Uterus (tissue), 4 donors: Measurements from ENCODE around the gene ZNF423. TPM values are rescaled to one million over a fixed set of nuclear protein-coding genes. Genes with fewer than 3 reads are reported as not detected.

Source experiments
- DNase-seq, 2 donors: peaks; one replicate each; pipeline ENCODE4 v3.0.0-alpha.2; 2019 to 2020
- H3K27ac ChIP-seq, 2 donors: fragments of 200-600 bp; sonication (generic); 1 replicate in 1 of 2; 2 replicates in 1 of 2; pipeline ENCODE4 v1.5.1; 2016 to 2018
- H3K27me3 ChIP-seq, 2 donors: fragments of 200-600 bp; sonication (generic); one replicate each; pipeline ENCODE4 v1.5.1; 2018 to 2019; ENCODE audit warnings: control low read depth in 1 of 2
- H3K36me3 ChIP-seq, 2 donors: fragments of 200-600 bp; sonication (generic); one replicate each; pipeline ENCODE4 v1.5.1; 2019; ENCODE audit warnings: control low read depth in 1 of 2
- H3K4me1 ChIP-seq, 2 donors: fragments of 200-600 bp; sonication (generic); one replicate each; pipeline ENCODE4 v1.5.1; 2018 to 2019; ENCODE audit warnings: control low read depth in 1 of 2
- H3K4me3 ChIP-seq, 2 donors: fragments of 200-600 bp; sonication (generic); 1 replicate in 1 of 2; 2 replicates in 1 of 2; pipeline ENCODE4 v1.5.1; 2018 to 2019; ENCODE audit warnings: mild to moderate bottlenecking in 1 of 2
- H3K9me3 ChIP-seq, 2 donors: fragments of 200-600 bp; sonication (generic); one replicate each; pipeline ENCODE4 v1.5.1; 2019; ENCODE audit warnings: control low read depth in 1 of 2
- POLR2A ChIP-seq, 2 donors: fragments of 450-650 bp; IDR thresholded peaks; one replicate each; pipeline ENCODE4 v1.6.1; 2016; ENCODE audit warnings: antibody characterized with exemption in 2 of 2, mild to moderate bottlenecking in 1 of 2, moderate library complexity in 1 of 2
- intact Hi-C: fragments of 100-400 bp; cut with DNase I; formaldehyde crosslinking; loops from one replicate; pipeline ENCODE4 v1.15.1; 2023; ENCODE audit warnings: low total_unique reads
- total RNA-seq, 4 donors: library from RNA; depleted of rRNA in 3 of 4; stranded (reverse); fragments of >200 nt in 3 of 4; gene quantifications; one replicate each; pipeline versions ENCODE4 v1.1.0 to v1.2.4, GENCODE V29; 2014 to 2023
- TF ChIP-seq, protein P1 (sequence below), 4 experiments: fragments of 200-600 bp in 2 of 4; fragments of 450-650 bp in 2 of 4; sonication (generic) in 2 of 4; IDR thresholded peaks; one replicate each; pipeline ENCODE4 v1.5.1; 2016 to 2019; ENCODE audit warnings: antibody characterized with exemption in 4 of 4, mild to moderate bottlenecking in 2 of 4, moderate library complexity in 1 of 4
- donor health status: DM: yes; HTN: yes; CAD: no.

The ZNF423 gene
- total RNA-seq, 4 donors from 2014 or later = 7.1 to 33.5 (median 14.7) TPM

- Histone ChIP-seq H3K36me3 (no peaks in the 10 kb centered on the region), H3K27ac (peak overlapping the region; percentile 90 to 93), H3K4me3 (peak overlapping the region; percentile 25 to 28), H3K4me1 (peaks cover 0 to 24% of the 10 kb centered on the region in 2 donors), H3K9me3 (no peaks in the 10 kb centered on the region), H3K27me3 (no peaks in the 10 kb centered on the region)
- intact Hi-C loops = no loop called here
- TF ChIP-seq, protein P1, sequence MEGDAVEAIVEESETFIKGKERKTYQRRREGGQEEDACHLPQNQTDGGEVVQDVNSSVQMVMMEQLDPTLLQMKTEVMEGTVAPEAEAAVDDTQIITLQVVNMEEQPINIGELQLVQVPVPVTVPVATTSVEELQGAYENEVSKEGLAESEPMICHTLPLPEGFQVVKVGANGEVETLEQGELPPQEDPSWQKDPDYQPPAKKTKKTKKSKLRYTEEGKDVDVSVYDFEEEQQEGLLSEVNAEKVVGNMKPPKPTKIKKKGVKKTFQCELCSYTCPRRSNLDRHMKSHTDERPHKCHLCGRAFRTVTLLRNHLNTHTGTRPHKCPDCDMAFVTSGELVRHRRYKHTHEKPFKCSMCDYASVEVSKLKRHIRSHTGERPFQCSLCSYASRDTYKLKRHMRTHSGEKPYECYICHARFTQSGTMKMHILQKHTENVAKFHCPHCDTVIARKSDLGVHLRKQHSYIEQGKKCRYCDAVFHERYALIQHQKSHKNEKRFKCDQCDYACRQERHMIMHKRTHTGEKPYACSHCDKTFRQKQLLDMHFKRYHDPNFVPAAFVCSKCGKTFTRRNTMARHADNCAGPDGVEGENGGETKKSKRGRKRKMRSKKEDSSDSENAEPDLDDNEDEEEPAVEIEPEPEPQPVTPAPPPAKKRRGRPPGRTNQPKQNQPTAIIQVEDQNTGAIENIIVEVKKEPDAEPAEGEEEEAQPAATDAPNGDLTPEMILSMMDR (IDR thresholded peaks at IDR 0.05) = no peak
- TF ChIP-seq POLR2A (IDR thresholded peaks at IDR 0.05) = no peak
- peak; percentile 43 to 48 for DNase-seq
These were observed 192.5 kb downstream of the ZNF423 start for GRCh38 chr16:49663081-49664065.

GRCh38 chr16:49662569-49662968 is 193.3 kb downstream of the ZNF423 start:
- Histone ChIP-seq H3K27me3 (no peaks in the 10 kb centered on the region), H3K27ac (peak overlapping the region; percentile 90 to 93), H3K36me3 (no peaks in the 10 kb centered on the region), H3K9me3 (no peaks in the 10 kb centered on the region), H3K4me3 (no peak overlapping the region), H3K4me1 (peaks cover 0 to 24% of the 10 kb centered on the region in 2 donors)
- TF ChIP-seq, protein P1 (IDR thresholded peaks at IDR 0.05) = no peak
- no peak for TF ChIP-seq POLR2A (IDR thresholded peaks at IDR 0.05)
- intact Hi-C loops = no loop called here
- no peak for DNase-seq

- Histone ChIP-seq H3K4me1 (peaks cover 0 to 24% of the 10 kb centered on the region in 2 donors), H3K36me3 (no peaks in the 10 kb centered on the region), H3K4me3 (no peak overlapping the region), H3K9me3 (no peaks in the 10 kb centered on the region), H3K27ac (peak overlapping the region in 1 of 2 donors; percentile 93), H3K27me3 (no peaks in the 10 kb centered on the region)
- no peak for DNase-seq
- intact Hi-C loops = no loop called here
- TF ChIP-seq, protein P1 (IDR thresholded peaks at IDR 0.05) = no peak
- TF ChIP-seq POLR2A (IDR thresholded peaks at IDR 0.05) = no peak
These were observed 194.3 kb downstream of the ZNF423 start for GRCh38 chr16:49661465-49662187.

GRCh38 chr16:49660626-49661025 is 195.3 kb downstream of the ZNF423 start:
- H3K4me3 ChIP-seq = no peak overlapping the region
- H3K4me1 ChIP-seq = peaks cover 0 to 24% of the 10 kb centered on the region in 2 donors
- no peak overlapping the region for H3K27ac ChIP-seq
- TF ChIP-seq, protein P1 (IDR thresholded peaks at IDR 0.05) = no peak
- TF ChIP-seq POLR2A (IDR thresholded peaks at IDR 0.05) = no peak
- no peaks in the 10 kb centered on the region for H3K27me3 ChIP-seq
- intact Hi-C loops = no loop called here
- no peak for DNase-seq
- H3K36me3 ChIP-seq = no peaks in the 10 kb centered on the region
- H3K9me3 ChIP-seq = no peaks in the 10 kb centered on the region
